Liver (tissue), 3 donors: ENCODE measurements around the gene CNKSR3.

Experiments used
- GABPA ChIP-seq, 2 donors: IDR thresholded peaks in 1 of 2; conservative IDR thresholded peaks in 1 of 2; 2 replicates each; pipeline ENCODE4 v1.6.1; 2016; ENCODE audit warnings: antibody characterized with exemption in 2 of 2, mild to moderate bottlenecking in 1 of 2, moderate library complexity in 1 of 2
- HNF4A ChIP-seq, 2 donors: conservative IDR thresholded peaks; 2 replicates each; pipeline ENCODE4 v1.6.1; 2016; ENCODE audit warnings: antibody characterized with exemption in 2 of 2, mild to moderate bottlenecking in 2 of 2
- JUND ChIP-seq, 2 donors: IDR thresholded peaks; 2 replicates each; pipeline ENCODE4 v1.6.1; 2016; ENCODE audit warnings: antibody characterized with exemption in 2 of 2
- TAF1 ChIP-seq: conservative IDR thresholded peaks from 2 replicates; pipeline ENCODE4 v1.6.1; 2016; ENCODE audit warnings: antibody characterized with exemption, mild to moderate bottlenecking
- TF ChIP-seq, protein P1 (sequence below): fragments of 150-350 bp; IDR thresholded peaks from 2 replicates; pipeline ENCODE4 v1.5.1; 2017; ENCODE audit warnings: improper control_type of control experiment, low read depth, low read length; ENCODE audit not compliant: missing input control
- TF ChIP-seq, protein P2 (sequence below): IDR thresholded peaks from 2 replicates; pipeline ENCODE4 v1.6.1; 2016; ENCODE audit warnings: antibody characterized with exemption
- TF ChIP-seq, protein P3 (sequence below): IDR thresholded peaks from 2 replicates; pipeline ENCODE4 v1.6.1; 2016; ENCODE audit warnings: antibody characterized with exemption
- donor health status: healthy.
- donor health status: healthy.

DNA sequence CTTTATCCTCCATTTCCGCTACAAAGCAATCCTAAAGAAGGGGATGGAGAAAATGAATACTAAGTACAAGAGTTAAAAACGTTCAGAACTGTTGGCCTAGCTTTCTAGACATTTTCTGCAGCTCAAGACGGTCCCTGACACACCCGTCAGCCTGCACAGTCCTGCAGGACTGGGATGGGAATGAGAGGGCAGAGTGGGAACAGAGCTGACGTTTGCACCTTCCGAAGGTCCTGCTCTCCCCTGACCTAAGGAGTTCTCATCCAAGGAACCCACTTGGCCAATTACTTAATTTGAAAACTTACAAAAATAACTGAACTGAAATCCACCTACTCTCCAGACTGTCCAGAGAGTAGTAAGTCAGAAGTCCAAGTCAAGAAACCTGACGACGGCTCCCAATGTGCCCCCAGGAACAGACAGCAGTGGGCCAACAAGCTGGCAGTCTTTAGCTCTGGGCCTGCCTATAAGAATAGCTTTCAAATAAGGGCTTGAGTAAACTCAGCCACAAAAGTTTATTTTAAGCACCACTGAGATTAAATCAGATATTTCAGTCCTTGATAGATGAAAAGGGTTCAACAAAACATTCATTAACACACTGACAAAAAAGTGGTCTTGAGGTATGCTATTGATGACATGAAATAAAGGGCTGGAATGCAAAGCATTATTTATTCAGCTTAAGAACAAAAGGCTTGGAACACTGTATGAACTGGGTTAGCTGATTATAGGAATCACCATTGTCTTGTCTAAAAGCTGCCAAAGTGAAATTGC is 76.8 kb downstream of the CNKSR3 start:
- TF ChIP-seq, protein P1, sequence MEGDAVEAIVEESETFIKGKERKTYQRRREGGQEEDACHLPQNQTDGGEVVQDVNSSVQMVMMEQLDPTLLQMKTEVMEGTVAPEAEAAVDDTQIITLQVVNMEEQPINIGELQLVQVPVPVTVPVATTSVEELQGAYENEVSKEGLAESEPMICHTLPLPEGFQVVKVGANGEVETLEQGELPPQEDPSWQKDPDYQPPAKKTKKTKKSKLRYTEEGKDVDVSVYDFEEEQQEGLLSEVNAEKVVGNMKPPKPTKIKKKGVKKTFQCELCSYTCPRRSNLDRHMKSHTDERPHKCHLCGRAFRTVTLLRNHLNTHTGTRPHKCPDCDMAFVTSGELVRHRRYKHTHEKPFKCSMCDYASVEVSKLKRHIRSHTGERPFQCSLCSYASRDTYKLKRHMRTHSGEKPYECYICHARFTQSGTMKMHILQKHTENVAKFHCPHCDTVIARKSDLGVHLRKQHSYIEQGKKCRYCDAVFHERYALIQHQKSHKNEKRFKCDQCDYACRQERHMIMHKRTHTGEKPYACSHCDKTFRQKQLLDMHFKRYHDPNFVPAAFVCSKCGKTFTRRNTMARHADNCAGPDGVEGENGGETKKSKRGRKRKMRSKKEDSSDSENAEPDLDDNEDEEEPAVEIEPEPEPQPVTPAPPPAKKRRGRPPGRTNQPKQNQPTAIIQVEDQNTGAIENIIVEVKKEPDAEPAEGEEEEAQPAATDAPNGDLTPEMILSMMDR, result no peak
- TF ChIP-seq GABPA (IDR thresholded peaks at IDR 0.05 in 1 of 2, conservative IDR thresholded peaks at IDR 0.05 in 1 of 2) (no peak), JUND (IDR thresholded peaks at IDR 0.05) (no peak), TAF1 (no peak), HNF4A (conservative IDR thresholded peaks at IDR 0.05) (no peak)
- TF ChIP-seq, protein P2, sequence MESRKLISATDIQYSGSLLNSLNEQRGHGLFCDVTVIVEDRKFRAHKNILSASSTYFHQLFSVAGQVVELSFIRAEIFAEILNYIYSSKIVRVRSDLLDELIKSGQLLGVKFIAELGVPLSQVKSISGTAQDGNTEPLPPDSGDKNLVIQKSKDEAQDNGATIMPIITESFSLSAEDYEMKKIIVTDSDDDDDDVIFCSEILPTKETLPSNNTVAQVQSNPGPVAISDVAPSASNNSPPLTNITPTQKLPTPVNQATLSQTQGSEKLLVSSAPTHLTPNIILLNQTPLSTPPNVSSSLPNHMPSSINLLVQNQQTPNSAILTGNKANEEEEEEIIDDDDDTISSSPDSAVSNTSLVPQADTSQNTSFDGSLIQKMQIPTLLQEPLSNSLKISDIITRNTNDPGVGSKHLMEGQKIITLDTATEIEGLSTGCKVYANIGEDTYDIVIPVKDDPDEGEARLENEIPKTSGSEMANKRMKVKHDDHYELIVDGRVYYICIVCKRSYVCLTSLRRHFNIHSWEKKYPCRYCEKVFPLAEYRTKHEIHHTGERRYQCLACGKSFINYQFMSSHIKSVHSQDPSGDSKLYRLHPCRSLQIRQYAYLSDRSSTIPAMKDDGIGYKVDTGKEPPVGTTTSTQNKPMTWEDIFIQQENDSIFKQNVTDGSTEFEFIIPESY, result no peak
- TF ChIP-seq, protein P3, sequence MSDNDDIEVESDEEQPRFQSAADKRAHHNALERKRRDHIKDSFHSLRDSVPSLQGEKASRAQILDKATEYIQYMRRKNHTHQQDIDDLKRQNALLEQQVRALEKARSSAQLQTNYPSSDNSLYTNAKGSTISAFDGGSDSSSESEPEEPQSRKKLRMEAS, result no peak
